ENCODE data around the gene TBL1X. TPM values are rescaled to one million over a fixed set of nuclear protein-coding genes. Genes with fewer than 3 reads are reported as not detected.
A peak's percentile ranks its signal among the peaks of the same experiment; 100 is the strongest.
"Not testable (repeated sequence)": the region's sequence is repeated elsewhere in the genome, so short reads cannot be mapped to it uniquely, and the experiment has no call there.

TBL1X gene
- total and polyA plus RNA-seq, 2 of the 13 experiments (the other 11 are each of a cell fraction or from before 2014, with no cell fraction given) = 17.6 to 19.9 TPM

DNA sequence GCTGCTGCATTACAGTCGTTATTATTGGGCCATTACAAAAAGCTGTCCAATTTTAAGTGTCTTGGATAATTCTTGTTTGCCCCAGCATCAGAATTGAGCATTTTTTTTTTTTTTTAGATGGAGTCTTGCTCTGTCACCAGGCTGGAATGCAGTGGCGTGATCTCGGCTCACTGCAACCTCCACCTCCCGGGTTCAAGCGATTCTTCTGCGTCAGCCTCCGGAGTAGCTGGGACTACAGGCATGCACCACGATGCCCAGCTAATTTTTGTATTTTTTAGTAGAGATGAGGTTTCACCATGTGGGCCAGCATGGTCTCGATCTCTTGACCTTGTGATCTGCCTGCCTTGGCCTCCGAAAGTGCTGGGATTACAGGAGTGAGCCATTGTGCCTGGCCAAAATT lies 71.3 kb downstream of the TBL1X start:
- H3K79me2 ChIP-seq (ENCODE audit: insufficient read depth, low read length) = peaks cover 59% of the 10 kb centered on the region
- POLR2A ChIA-PET = not testable (repeated sequence)

DNA sequence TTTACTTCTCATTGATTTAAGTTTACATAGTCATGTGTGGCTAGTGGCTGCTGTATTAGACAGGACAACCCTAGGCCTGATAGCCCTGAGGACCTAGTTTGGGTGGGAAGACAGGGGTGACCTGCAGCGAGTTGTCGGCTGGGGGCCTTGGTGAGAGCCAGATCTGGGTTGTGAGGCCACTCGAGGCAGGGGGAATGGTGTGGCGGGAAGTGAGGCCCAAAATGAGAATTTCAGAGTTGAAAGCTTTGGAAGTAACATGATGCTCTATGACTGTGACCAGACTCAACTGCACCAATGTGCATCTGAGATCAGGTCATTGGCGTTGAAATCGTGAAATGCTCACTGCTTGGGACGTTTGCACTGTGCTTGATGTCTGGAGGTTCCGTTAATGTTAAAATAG lies 72.9 kb downstream of the TBL1X start:
- BruUV-seq (replicated peaks) = no TSS peak
- Histone ChIP-seq H3K79me2 (ENCODE audit: insufficient read depth, low read length) (peaks cover 54% of the 10 kb centered on the region), H3K4me2 (ENCODE audit: low read depth, low read length) (peak overlapping the region; percentile 62), H3K9ac (ENCODE audit: insufficient read depth, low read depth, low read length) (no peak overlapping the region), H3K27me3 (ENCODE audit: control insufficient read depth in 1 of 2, insufficient read depth in 2 of 2, low read length in 2 of 2) (no peaks in the 10 kb centered on the region), H3K36me3 (replicated peaks in 1 of 2; ENCODE audit: control insufficient read depth in 1 of 2, insufficient read depth in 2 of 2, low read length in 2 of 2) (peaks cover 1 to 6% of the 10 kb centered on the region in 2 experiments; a peak in 1 of 5 replicates), H3K4me1 (ENCODE audit: insufficient read depth, low read length) (peaks cover 59% of the 10 kb centered on the region), H4K20me1 (ENCODE audit: insufficient read depth, low read length) (peaks cover 7% of the 10 kb centered on the region; the same call in 1 of the 2 replicates), H2AFZ (ENCODE audit: low read length) (no peak overlapping the region), H3K27ac (ENCODE audit: extremely low read length, insufficient read depth, low read length) (peak overlapping the region; percentile 77), H3K4me3 (replicated peaks in 1 of 3; ENCODE audit: insufficient read depth in 1 of 3, low read depth in 2 of 3, low read length in 3 of 3) (no peak overlapping the region), H3K9me3 (ENCODE audit: low read length) (no peaks in the 10 kb centered on the region)
- in situ Hi-C loops (cut with HindIII; ENCODE audit: extremely low pct_ligation_motif_present, low pct_unique_long_range_greater_than_20kb) (no loop called here), intact Hi-C loops (cut with micrococcal nuclease; ENCODE audit: unreplicated experiment) (no loop called here)
- no peak; the same call in 2 of the 3 replicates for ATAC-seq
- TF ChIP-seq ZNF589 (CRISPR knock-in tag; conservative IDR thresholded peaks at IDR 0.05) (no peak), PBX2 (CRISPR knock-in tag; IDR thresholded peaks at IDR 0.05) (no peak), ZNF615 (CRISPR knock-in tag; IDR thresholded peaks at IDR 0.05; ENCODE audit: borderline replicate concordance) (no peak), IRF9 (CRISPR knock-in tag; IDR thresholded peaks at IDR 0.05; ENCODE audit: borderline replicate concordance) (no peak), ZNF264 (CRISPR knock-in tag; IDR thresholded peaks at IDR 0.05) (no peak), KLF9 (CRISPR knock-in tag; IDR thresholded peaks at IDR 0.05; ENCODE audit: low read depth) (no peak), ZC3H4 (CRISPR knock-in tag; IDR thresholded peaks at IDR 0.05; ENCODE audit: borderline replicate concordance) (no peak), ZSCAN30 (CRISPR knock-in tag; IDR thresholded peaks at IDR 0.05) (no peak), SYNCRIP (IDR thresholded peaks at IDR 0.05; ENCODE audit: insufficient read depth, low read depth, low read length) (no peak), IKZF1 (IDR thresholded peaks at IDR 0.05) (no peak), PITX1 (CRISPR knock-in tag; IDR thresholded peaks at IDR 0.05) (no peak), ZNF205 (CRISPR knock-in tag; IDR thresholded peaks at IDR 0.05) (no peak), ZSCAN20 (CRISPR knock-in tag; IDR thresholded peaks at IDR 0.05; ENCODE audit: borderline replicate concordance) (no peak)
- WGBS (ENCODE audit: low lambda C conversion rate) = 79% methylated on average over 6 of the region's 8 CpGs
- DNase-seq (ENCODE audit: low spot score) = no peak
- ChIA-PET CTCF (ENCODE audit: low intra/inter-chr PET ratio, low total read pairs) (no interaction called here), POLR2A (no interaction called here)
- no peak for FAIRE-seq

More for the DNA sequence above, 71.3 kb downstream of the TBL1X start:
- intact Hi-C loops (cut with micrococcal nuclease; ENCODE audit: unreplicated experiment); H3K4me2 ChIP-seq (ENCODE audit: low read depth, low read length); ATAC-seq; FAIRE-seq; H3K9ac ChIP-seq (ENCODE audit: insufficient read depth, low read depth, low read length); H3K36me3 ChIP-seq (replicated peaks in 1 of 2; ENCODE audit: control insufficient read depth in 1 of 2, insufficient read depth in 2 of 2, low read length in 2 of 2); H3K4me3 ChIP-seq (replicated peaks in 1 of 3; ENCODE audit: insufficient read depth in 1 of 3, low read depth in 2 of 3, low read length in 3 of 3); BruUV-seq (replicated peaks); H3K9me3 ChIP-seq (ENCODE audit: low read length); H2AFZ ChIP-seq (ENCODE audit: low read length); DNase-seq (ENCODE audit: low spot score); H3K27me3 ChIP-seq (ENCODE audit: control insufficient read depth in 1 of 2, insufficient read depth in 2 of 2, low read length in 2 of 2); CTCF ChIA-PET (ENCODE audit: low intra/inter-chr PET ratio, low total read pairs); in situ Hi-C loops (cut with HindIII; ENCODE audit: extremely low pct_ligation_motif_present, low pct_unique_long_range_greater_than_20kb); H3K27ac ChIP-seq (ENCODE audit: extremely low read length, insufficient read depth, low read length): not testable (repeated sequence)
- peaks cover 70% of the 10 kb centered on the region for H3K4me1 ChIP-seq (ENCODE audit: insufficient read depth, low read length)
- 95% methylated on average over 9 of the region's 10 CpGs for WGBS (ENCODE audit: low lambda C conversion rate)
- H4K20me1 ChIP-seq (ENCODE audit: insufficient read depth, low read length) = peaks cover 12% of the 10 kb centered on the region; the same call in 1 of the 2 replicates
